Sigmoid colon (tissue), 4 donors: Measurements from ENCODE around the gene FBXW12.

Experiments
- POLR2A ChIP-seq, 2 donors: fragments of 450-650 bp; IDR thresholded peaks; one replicate each; pipeline ENCODE4 v1.6.1; 2016; ENCODE audit warnings: antibody characterized with exemption in 2 of 2, mild to moderate bottlenecking in 2 of 2, moderate library complexity in 2 of 2
- POLR2AphosphoS5 ChIP-seq, 4 donors: sonication (generic); formaldehyde crosslinking; IDR thresholded peaks; one replicate each; pipeline ENCODE4 v1.6.1; 2017; ENCODE audit warnings: antibody characterized with exemption in 4 of 4
- TF ChIP-seq, protein P1 (sequence below), 4 experiments: fragments of 450-650 bp in 3 of 4; fragments of 200-600 bp in 1 of 4; IDR thresholded peaks; one replicate each; pipeline ENCODE4 v1.5.1; 2016 to 2019; ENCODE audit warnings: antibody characterized with exemption in 4 of 4, mild to moderate bottlenecking in 3 of 4, moderate library complexity in 2 of 4

DNA sequence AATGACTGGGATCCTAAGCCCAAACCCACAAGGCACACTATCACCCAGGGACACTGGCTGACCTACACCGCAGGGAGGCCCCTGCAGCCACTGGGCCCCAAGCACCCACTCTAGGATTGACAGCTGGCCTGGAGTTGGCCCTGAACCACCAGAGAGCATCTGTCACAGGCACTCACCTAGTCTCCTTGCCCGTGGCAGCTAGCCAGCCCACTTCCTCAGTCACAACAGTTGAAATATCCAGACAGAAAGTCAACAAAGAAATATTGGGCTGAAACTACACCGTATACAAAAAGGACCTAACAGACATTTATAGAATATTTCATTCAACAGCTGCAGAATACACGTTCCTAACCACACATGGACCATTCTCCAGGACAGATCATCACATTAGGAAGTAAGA lies 33.4 kb upstream of the FBXW12 start:
- TF ChIP-seq POLR2A (IDR thresholded peaks at IDR 0.05) (no peak), POLR2AphosphoS5 (IDR thresholded peaks at IDR 0.05) (no peak)
- TF ChIP-seq, protein P1, sequence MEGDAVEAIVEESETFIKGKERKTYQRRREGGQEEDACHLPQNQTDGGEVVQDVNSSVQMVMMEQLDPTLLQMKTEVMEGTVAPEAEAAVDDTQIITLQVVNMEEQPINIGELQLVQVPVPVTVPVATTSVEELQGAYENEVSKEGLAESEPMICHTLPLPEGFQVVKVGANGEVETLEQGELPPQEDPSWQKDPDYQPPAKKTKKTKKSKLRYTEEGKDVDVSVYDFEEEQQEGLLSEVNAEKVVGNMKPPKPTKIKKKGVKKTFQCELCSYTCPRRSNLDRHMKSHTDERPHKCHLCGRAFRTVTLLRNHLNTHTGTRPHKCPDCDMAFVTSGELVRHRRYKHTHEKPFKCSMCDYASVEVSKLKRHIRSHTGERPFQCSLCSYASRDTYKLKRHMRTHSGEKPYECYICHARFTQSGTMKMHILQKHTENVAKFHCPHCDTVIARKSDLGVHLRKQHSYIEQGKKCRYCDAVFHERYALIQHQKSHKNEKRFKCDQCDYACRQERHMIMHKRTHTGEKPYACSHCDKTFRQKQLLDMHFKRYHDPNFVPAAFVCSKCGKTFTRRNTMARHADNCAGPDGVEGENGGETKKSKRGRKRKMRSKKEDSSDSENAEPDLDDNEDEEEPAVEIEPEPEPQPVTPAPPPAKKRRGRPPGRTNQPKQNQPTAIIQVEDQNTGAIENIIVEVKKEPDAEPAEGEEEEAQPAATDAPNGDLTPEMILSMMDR (IDR thresholded peaks at IDR 0.05) = no peak
